Kidney (tissue), 14 donors: ENCODE measurements around the gene SYN1. TPM values are rescaled to one million over a fixed set of nuclear protein-coding genes. Genes with fewer than 3 reads are reported as not detected.
A peak's percentile ranks its signal among the peaks of the same experiment; 100 is the strongest.

Experiments
- DNase-seq, 5 donors: peaks; one replicate each; pipeline ENCODE4 v3.0.0-alpha.2; 2013 to 2020
- FAIRE-seq: peaks from 2 replicates; lab custom pipeline; 2012; peaks lifted over from hg19 to GRCh38; lab: Jason Lieb, UNC
- H3K27ac ChIP-seq, 2 donors: one replicate each; pipeline ENCODE4 v1.7.0; 2013; ENCODE audit warnings: low read depth in 2 of 2, low read length in 2 of 2, inconsistent platforms in 1 of 2
- H3K27me3 ChIP-seq: one replicate; pipeline ENCODE4 v1.7.1; 2013; ENCODE audit warnings: low read length, inconsistent platforms; ENCODE audit not compliant: control insufficient read depth, insufficient read depth
- H3K36me3 ChIP-seq, 3 donors: one replicate each; pipeline versions ENCODE4 v1.7.0 to v1.7.1; 2013; ENCODE audit warnings: low read length in 3 of 3, control low read depth in 1 of 3, inconsistent platforms in 1 of 3; ENCODE audit not compliant: insufficient read depth in 3 of 3, control insufficient read depth in 2 of 3
- H3K4me1 ChIP-seq, 3 donors: one replicate each; pipeline versions ENCODE4 v1.7.0 to v1.7.1; 2013; ENCODE audit warnings: low read length in 3 of 3, inconsistent platforms in 1 of 3, low read depth in 1 of 3; ENCODE audit not compliant: control insufficient read depth in 2 of 3, insufficient read depth in 2 of 3
- H3K4me3 ChIP-seq, 3 donors: one replicate each; pipeline versions ENCODE4 v1.7.0 to v1.8.1; 2013; ENCODE audit warnings: low read length in 3 of 3, control low read depth in 1 of 3, inconsistent platforms in 1 of 3
- H3K9ac ChIP-seq, 3 donors: one replicate each; pipeline versions ENCODE4 v1.7.0 to v1.7.1; 2013; ENCODE audit warnings: low read length in 3 of 3, control low read depth in 1 of 3, inconsistent platforms in 1 of 3
- H3K9me3 ChIP-seq, 3 donors: one replicate each; pipeline versions ENCODE4 v1.7.0 to v1.7.1; 2013; ENCODE audit warnings: low read length in 3 of 3, control low read depth in 1 of 3, inconsistent platforms in 1 of 3; ENCODE audit not compliant: control insufficient read depth in 2 of 3, insufficient read depth in 1 of 3
- CTCF ChIP-seq: IDR thresholded peaks from 3 replicates; pipeline ENCODE4 v1.5.1; 2012; ENCODE audit warnings: mild to moderate bottlenecking, moderate library complexity, borderline replicate concordance; ENCODE audit not compliant: insufficient read depth; ENCODE audit errors: extremely low read depth
- intact Hi-C: fragments of 100-400 bp; cut with DNase I; formaldehyde crosslinking; loops from one replicate; pipeline ENCODE4 v1.11.1; 2022
- polyA plus RNA-seq: library from polyadenylated mRNA; stranded (reverse); fragments of 350-450 nt; fragmentation: Illumina TruSeq; extraction: RNeasy Lipid Tissue Mini Kit (QIAGEN cat#74804); gene quantifications from one replicate; pipeline ENCODE4 v1.2.3, GENCODE V29; 2014; ENCODE audit warnings: low read depth, low replicate concordance; ENCODE audit not compliant: insufficient read depth
- total RNA-seq: library from RNA; stranded (reverse); fragmentation: NEBNext Ultra II Directional; extraction: Animal tissue kit (Norgen Biotek cat#: 25700); gene quantifications from one replicate; pipeline ENCODE4 v1.2.1, GENCODE V29; 2021
- donor health status: control.
- donor health status: control.
- donor health status: control.
- donor health status: control.
- donor health status: control.
- donor health status: DM: yes; HTN: yes; CAD: no.
- donor health status: Normal renal cell carcinoma (clear cell type).

SYN1 gene
- total and polyA plus RNA-seq, 2 donors from 2014 or later, result 0.85 to 0.88 TPM

GRCh38 chrX:47560179-47560933, 59.3 kb downstream of the SYN1 start:
- DNase-seq (no peak), FAIRE-seq (peak; percentile 57)
- peak overlapping the region; percentile 76 to 85 (median 78) for H3K4me3 ChIP-seq
- no peaks in the 10 kb centered on the region for H3K27me3 ChIP-seq
- peak overlapping the region; percentile 24 to 91 (median 53) for H3K9ac ChIP-seq
- no peak for TF ChIP-seq CTCF
- H3K36me3 ChIP-seq, result peaks cover 0 to 17% (median 3%) of the 10 kb centered on the region in 3 donors
- H3K27ac ChIP-seq, result peak overlapping the region; percentile 96 to 99
- H3K4me1 ChIP-seq, result peaks cover 0 to 5% (median 0%) of the 10 kb centered on the region in 3 donors
- intact Hi-C loops, result no loop called here
- no peaks in the 10 kb centered on the region for H3K9me3 ChIP-seq

- Histone ChIP-seq H3K9ac (no peak overlapping the region), H3K27ac (no peak overlapping the region), H3K4me3 (no peak overlapping the region), H3K4me1 (peaks cover 0 to 5% (median 0%) of the 10 kb centered on the region in 3 donors), H3K9me3 (no peaks in the 10 kb centered on the region), H3K36me3 (peaks cover 0 to 7% (median 0%) of the 10 kb centered on the region in 3 donors), H3K27me3 (no peaks in the 10 kb centered on the region)
- DNase-seq (no peak), FAIRE-seq (no peak)
- intact Hi-C loops, result no loop called here
- no peak for TF ChIP-seq CTCF
These were observed 61.2 kb downstream of the SYN1 start for GRCh38 chrX:47558436-47558835.

GRCh38 chrX:47556045-47556623, 63.5 kb downstream of the SYN1 start:
- TF ChIP-seq CTCF, result no peak
- intact Hi-C loops, result no loop called here
- FAIRE-seq (peak; percentile 99), DNase-seq (peak; percentile 92 to 96 (median 94))
- Histone ChIP-seq H3K9me3 (no peaks in the 10 kb centered on the region), H3K9ac (peak overlapping the region in 2 of 3 donors; percentile 69), H3K27ac (peak overlapping the region; percentile 74 to 94), H3K4me1 (peaks cover 0 to 5% (median 0%) of the 10 kb centered on the region in 3 donors), H3K27me3 (no peaks in the 10 kb centered on the region), H3K36me3 (no peaks in the 10 kb centered on the region), H3K4me3 (peak overlapping the region; percentile 2 to 75 (median 60))
